OCI-LY1 (cell line): Measurements from ENCODE around the gene THRAP3.

Source experiments
- H2AFZ ChIP-seq: fragments of 200-600 bp; sonication (generic), shearing (Covaris generic); 2 replicates; pipeline ENCODE4 v1.6.0; 2014; ENCODE audit warnings: antibody characterized with exemption, mild to moderate bottlenecking, low read length
- H3F3A ChIP-seq: fragments of 200-600 bp; sonication (generic), shearing (Covaris generic); 2 replicates; pipeline ENCODE4 v1.6.0; 2014; ENCODE audit warnings: mild to moderate bottlenecking, antibody characterized with exemption, low read length, moderate library complexity; ENCODE audit not compliant: insufficient read depth
- H3K27ac ChIP-seq: fragments of 200-600 bp; sonication (generic); 2 replicates; pipeline ENCODE4 v1.5.1; 2014; ENCODE audit warnings: low read length, mixed run types, mild to moderate bottlenecking, low read depth; ENCODE audit not compliant: poor library complexity, severe bottlenecking
- H3K27me3 ChIP-seq: fragments of 200-600 bp; sonication (generic); 2 replicates; pipeline ENCODE4 v1.6.0; 2014; ENCODE audit warnings: antibody characterized with exemption, mild to moderate bottlenecking, low read length, moderate library complexity; ENCODE audit not compliant: insufficient read depth
- H3K36me3 ChIP-seq: fragments of 200-600 bp; sonication (generic); 2 replicates; pipeline ENCODE4 v1.6.1; 2014; ENCODE audit warnings: mild to moderate bottlenecking, antibody characterized with exemption, low read length, moderate library complexity, mixed read lengths; ENCODE audit not compliant: insufficient read depth
- H3K4me1 ChIP-seq: fragments of 200-600 bp; sonication (generic); 2 replicates; pipeline ENCODE4 v1.5.1; 2014; ENCODE audit warnings: mild to moderate bottlenecking, low read length, moderate library complexity; ENCODE audit not compliant: insufficient read depth, severe bottlenecking
- H3K4me2 ChIP-seq: fragments of 200-600 bp; sonication (generic), shearing (Covaris generic); 2 replicates; pipeline ENCODE4 v1.6.1; 2014; ENCODE audit warnings: low read length
- H3K4me3 ChIP-seq: fragments of 200-600 bp; sonication (generic); 2 replicates; pipeline ENCODE4 v1.5.1; 2014; ENCODE audit warnings: low read length, low read depth, mild to moderate bottlenecking, mixed read lengths; ENCODE audit not compliant: poor library complexity, severe bottlenecking
- H3K79me2 ChIP-seq: fragments of 200-600 bp; shearing (Covaris generic); 2 replicates; pipeline ENCODE4 v1.6.1; 2016; ENCODE audit warnings: mixed run types, low read length, mixed read lengths; ENCODE audit not compliant: insufficient read depth
- H3K9ac ChIP-seq: fragments of 200-600 bp; sonication (generic), shearing (Covaris generic); 2 replicates; pipeline ENCODE4 v1.6.1; 2014; ENCODE audit warnings: mild to moderate bottlenecking, low read length, mixed read lengths
- H3K9me2 ChIP-seq: fragments of 200-600 bp; sonication (generic), shearing (Covaris generic); 2 replicates; pipeline ENCODE4 v1.6.1; 2014; ENCODE audit warnings: low read depth, mild to moderate bottlenecking, low read length, mixed read lengths
- H3K9me3 ChIP-seq: fragments of 200-600 bp; shearing (Covaris generic); 2 replicates; pipeline ENCODE4 v1.6.1; 2014; ENCODE audit warnings: low read length, mixed read lengths
- H4K20me1 ChIP-seq: fragments of 200-600 bp; sonication (generic), shearing (Covaris generic); 2 replicates; pipeline ENCODE4 v1.6.0; 2016; ENCODE audit warnings: mild to moderate bottlenecking, low read length; ENCODE audit not compliant: insufficient read depth
- CTCF ChIP-seq: fragments of 200-600 bp; sonication (generic), shearing (Covaris generic); IDR thresholded peaks from 2 replicates; pipeline ENCODE4 v1.5.1; 2017; ENCODE audit warnings: mild to moderate bottlenecking, antibody characterized with exemption, low read length, moderate library complexity, mixed read lengths
- EZH2 ChIP-seq: fragments of 200-600 bp; sonication (generic), shearing (Covaris generic); IDR thresholded peaks from 2 replicates; pipeline ENCODE4 v1.8.0; 2017; ENCODE audit warnings: borderline replicate concordance, mixed run types, mild to moderate bottlenecking, antibody characterized with exemption, low read length, moderate library complexity, mixed read lengths

Gene THRAP3

GRCh38 chr1:36341626-36342320 lies 117.5 kb downstream of the THRAP3 start:
- no peaks in the 10 kb centered on the region for H3K79me2 ChIP-seq
- H3K27me3 ChIP-seq: no peaks in the 10 kb centered on the region
- no peaks in the 10 kb centered on the region for H3K9me2 ChIP-seq
- H3K9me3 ChIP-seq: no peaks in the 10 kb centered on the region
- H3F3A ChIP-seq: no peaks in the 10 kb centered on the region
- H3K4me3 ChIP-seq: no peak overlapping the region
- H3K27ac ChIP-seq: no peak overlapping the region
- H4K20me1 ChIP-seq: no peaks in the 10 kb centered on the region
- no peak overlapping the region for H3K4me2 ChIP-seq
- peaks cover 52% of the 10 kb centered on the region for H3K36me3 ChIP-seq
- TF ChIP-seq EZH2 (no peak), CTCF (no peak)
- no peak overlapping the region for H3K9ac ChIP-seq
- peaks cover 6% of the 10 kb centered on the region for H3K4me1 ChIP-seq
- H2AFZ ChIP-seq: no peak overlapping the region

- no peaks in the 10 kb centered on the region for H3K9me2 ChIP-seq
- no peak overlapping the region for H3K4me3 ChIP-seq
- H3K27me3 ChIP-seq: no peaks in the 10 kb centered on the region
- H2AFZ ChIP-seq: no peak overlapping the region
- H3K4me1 ChIP-seq: no peaks in the 10 kb centered on the region
- H3K4me2 ChIP-seq: no peak overlapping the region
- no peak overlapping the region for H3K9ac ChIP-seq
- H3F3A ChIP-seq: no peaks in the 10 kb centered on the region
- H4K20me1 ChIP-seq: no peaks in the 10 kb centered on the region
- TF ChIP-seq CTCF: peak; percentile 82
- TF ChIP-seq EZH2: no peak
- no peak overlapping the region for H3K27ac ChIP-seq
- no peaks in the 10 kb centered on the region for H3K9me3 ChIP-seq
- H3K79me2 ChIP-seq: no peaks in the 10 kb centered on the region
- peaks cover 59% of the 10 kb centered on the region for H3K36me3 ChIP-seq
Observed at GRCh38 chr1:36342426-36343185, 118.4 kb downstream of the THRAP3 start.

- no peaks in the 10 kb centered on the region for H3K27me3 ChIP-seq
- TF ChIP-seq EZH2 (no peak), CTCF (no peak)
- no peak overlapping the region for H3K9ac ChIP-seq
- H3K9me2 ChIP-seq: no peaks in the 10 kb centered on the region
- H3K27ac ChIP-seq: no peak overlapping the region
- H4K20me1 ChIP-seq: no peaks in the 10 kb centered on the region
- no peak overlapping the region for H3K4me2 ChIP-seq
- peaks cover 70% of the 10 kb centered on the region for H3K36me3 ChIP-seq
- no peaks in the 10 kb centered on the region for H3F3A ChIP-seq
- H3K4me3 ChIP-seq: no peak overlapping the region
- no peaks in the 10 kb centered on the region for H3K4me1 ChIP-seq
- no peak overlapping the region for H2AFZ ChIP-seq
- H3K79me2 ChIP-seq: no peaks in the 10 kb centered on the region
- no peaks in the 10 kb centered on the region for H3K9me3 ChIP-seq
Observed at GRCh38 chr1:36343651-36344394, 119.6 kb downstream of the THRAP3 start.
